GM23338 (cell line): Measurements from ENCODE around the gene NDUFAF8. TPM values are rescaled to one million over a fixed set of nuclear protein-coding genes. Genes with fewer than 3 reads are reported as not detected.

Experiments
- ATAC-seq: fragments of 200-7000 bp; cut with Tn5 transposase; 3 replicates; pipeline ENCODE4 v1.9.1; 2020
- DNase-seq: peaks from one replicate; pipeline ENCODE4 v3.0.0-alpha.2; 2015; ENCODE audit warnings: low spot score
- H2AFZ ChIP-seq: fragments of 200-600 bp; sonication (generic); 2 replicates; pipeline ENCODE4 v1.8.0; 2016; ENCODE audit warnings: antibody characterized with exemption, mild to moderate bottlenecking, moderate library complexity
- H3F3A ChIP-seq: fragments of 200-600 bp; sonication (generic); replicated peaks from 2 replicates; pipeline ENCODE4 v1.8.0; 2017; ENCODE audit warnings: antibody characterized with exemption, mixed run types, low read depth
- H3K27ac ChIP-seq: fragments of 200-600 bp; sonication (generic); 2 replicates; pipeline ENCODE4 v1.6.1; 2016; ENCODE audit warnings: low read depth
- H3K27me3 ChIP-seq: fragments of 200-600 bp; sonication (generic); 2 replicates; pipeline ENCODE4 v1.8.0; 2016; ENCODE audit warnings: mild to moderate bottlenecking, mixed run types, moderate library complexity; ENCODE audit not compliant: insufficient read depth
- H3K36me3 ChIP-seq: fragments of 200-600 bp; sonication (generic); 2 replicates; pipeline ENCODE4 v1.8.0; 2016; ENCODE audit warnings: mild to moderate bottlenecking; ENCODE audit not compliant: insufficient read depth
- H3K4me1 ChIP-seq: fragments of 200-600 bp; sonication (generic); 2 replicates; pipeline ENCODE4 v1.8.0; 2016; ENCODE audit warnings: mild to moderate bottlenecking, moderate library complexity; ENCODE audit not compliant: insufficient read depth
- H3K4me2 ChIP-seq: fragments of 200-600 bp; sonication (generic); 2 replicates; pipeline ENCODE4 v1.7.1; 2017; ENCODE audit warnings: mixed run types
- H3K4me3 ChIP-seq: fragments of 200-600 bp; sonication (generic); 2 replicates; pipeline ENCODE4 v1.6.1; 2016; ENCODE audit warnings: mixed run types
- H3K79me2 ChIP-seq: fragments of 200-600 bp; sonication (generic); replicated peaks from 2 replicates; pipeline ENCODE4 v1.8.0; 2017; ENCODE audit warnings: mild to moderate bottlenecking; ENCODE audit not compliant: insufficient read depth
- H3K9me2 ChIP-seq: fragments of 200-600 bp; sonication (generic); 2 replicates; pipeline ENCODE4 v1.8.0; 2017; ENCODE audit not compliant: insufficient read depth
- H4K20me1 ChIP-seq: fragments of 200-600 bp; sonication (generic); replicated peaks from 2 replicates; pipeline ENCODE4 v1.8.0; 2017; ENCODE audit warnings: mild to moderate bottlenecking; ENCODE audit not compliant: insufficient read depth
- H3K27ac Mint-ChIP-seq: 2 replicates; pipeline ENCODE4 v1.8.0; 2020; ENCODE audit warnings: inconsistent platforms, mild to moderate bottlenecking, moderate library complexity, mixed read lengths
- H3K27me3 Mint-ChIP-seq: 3 replicates; pipeline ENCODE4 v1.8.0; 2022; ENCODE audit warnings: low read depth, mild to moderate bottlenecking, moderate library complexity, mixed read lengths, inconsistent platforms; ENCODE audit not compliant: insufficient read depth, poor library complexity
- H3K36me3 Mint-ChIP-seq: 3 replicates; pipeline ENCODE4 v1.8.0; 2021; ENCODE audit warnings: low read depth, mild to moderate bottlenecking, inconsistent platforms, moderate library complexity, mixed read lengths
- H3K4me1 Mint-ChIP-seq: 3 replicates; pipeline ENCODE4 v1.8.0; 2020; ENCODE audit warnings: mild to moderate bottlenecking, inconsistent platforms, mixed read lengths
- H3K4me3 Mint-ChIP-seq: 3 replicates; pipeline ENCODE4 v1.8.0; 2021; ENCODE audit warnings: moderate library complexity, mild to moderate bottlenecking, inconsistent platforms, mixed read lengths
- H3K9me3 Mint-ChIP-seq: 3 replicates; pipeline ENCODE4 v1.8.0; 2020; ENCODE audit warnings: moderate library complexity, mild to moderate bottlenecking, inconsistent platforms, mixed read lengths
- EZH2 ChIP-seq: fragments of 200-600 bp; sonication (generic); IDR thresholded peaks from one replicate; pipeline ENCODE4 v1.8.0; 2017; ENCODE audit warnings: antibody characterized with exemption, mild to moderate bottlenecking, low read depth; ENCODE audit not compliant: unreplicated experiment
- STAT1 ChIP-seq: IDR thresholded peaks from one replicate; pipeline ENCODE4 v1.6.1; 2016; ENCODE audit warnings: antibody characterized with exemption; ENCODE audit not compliant: unreplicated experiment
- ZNF114 ChIP-seq: fragments of 250-450 bp; sonication (Bioruptor Pico); IDR thresholded peaks from 2 replicates; pipeline ENCODE4 v1.5.0; 2020; ENCODE audit warnings: mild to moderate bottlenecking, moderate library complexity
- polyA plus RNA-seq: library from polyadenylated mRNA; unstranded; fragments of >200 nt; fragmentation: Nextera tagmentation; extraction: Ambion mirVana; gene quantifications from 2 replicates; pipeline ENCODE4 v1.2.1, GENCODE V29; 2016
- total RNA-seq: library from RNA; depleted of rRNA; stranded (reverse); fragments of >200 nt; shearing (Covaris generic); gene quantifications from 2 replicates; pipeline ENCODE4 v1.2.3, GENCODE V29; 2014
- TF ChIP-seq, protein P1 (sequence below): fragments of 250-450 bp; sonication (Bioruptor Pico); IDR thresholded peaks from 2 replicates; pipeline ENCODE4 v1.5.0; 2020; ENCODE audit warnings: mild to moderate bottlenecking, moderate library complexity
- TF ChIP-seq, protein P2 (sequence below): IDR thresholded peaks from 2 replicates; pipeline ENCODE4 v1.6.1; 2016; ENCODE audit warnings: antibody characterized with exemption

NDUFAF8 gene
- total and polyA plus RNA-seq, 2 experiments from 2014 or later = 21.5 to 156 TPM

DNA sequence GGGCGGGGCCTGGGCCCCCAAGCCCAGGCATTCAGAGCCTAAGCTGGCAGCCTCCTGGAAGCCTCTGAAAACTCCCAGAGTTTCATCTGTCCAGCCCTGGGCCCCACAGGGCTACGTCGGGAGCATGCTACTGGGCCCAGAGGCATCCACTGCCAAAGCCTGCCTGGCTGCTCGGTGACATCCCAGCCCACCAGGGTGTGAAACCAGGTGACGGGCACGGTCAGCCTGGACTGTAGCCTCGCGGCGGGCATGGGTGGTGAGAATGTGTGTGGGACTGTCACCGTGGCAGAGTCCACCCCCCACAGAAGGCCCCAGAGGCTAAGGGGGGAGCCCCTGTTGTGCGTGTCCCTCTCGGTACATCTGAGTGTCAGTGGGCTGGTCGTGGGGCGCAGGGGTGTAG lies 47.5 kb upstream of the NDUFAF8 start (continued):
- TF ChIP-seq, protein P1, sequence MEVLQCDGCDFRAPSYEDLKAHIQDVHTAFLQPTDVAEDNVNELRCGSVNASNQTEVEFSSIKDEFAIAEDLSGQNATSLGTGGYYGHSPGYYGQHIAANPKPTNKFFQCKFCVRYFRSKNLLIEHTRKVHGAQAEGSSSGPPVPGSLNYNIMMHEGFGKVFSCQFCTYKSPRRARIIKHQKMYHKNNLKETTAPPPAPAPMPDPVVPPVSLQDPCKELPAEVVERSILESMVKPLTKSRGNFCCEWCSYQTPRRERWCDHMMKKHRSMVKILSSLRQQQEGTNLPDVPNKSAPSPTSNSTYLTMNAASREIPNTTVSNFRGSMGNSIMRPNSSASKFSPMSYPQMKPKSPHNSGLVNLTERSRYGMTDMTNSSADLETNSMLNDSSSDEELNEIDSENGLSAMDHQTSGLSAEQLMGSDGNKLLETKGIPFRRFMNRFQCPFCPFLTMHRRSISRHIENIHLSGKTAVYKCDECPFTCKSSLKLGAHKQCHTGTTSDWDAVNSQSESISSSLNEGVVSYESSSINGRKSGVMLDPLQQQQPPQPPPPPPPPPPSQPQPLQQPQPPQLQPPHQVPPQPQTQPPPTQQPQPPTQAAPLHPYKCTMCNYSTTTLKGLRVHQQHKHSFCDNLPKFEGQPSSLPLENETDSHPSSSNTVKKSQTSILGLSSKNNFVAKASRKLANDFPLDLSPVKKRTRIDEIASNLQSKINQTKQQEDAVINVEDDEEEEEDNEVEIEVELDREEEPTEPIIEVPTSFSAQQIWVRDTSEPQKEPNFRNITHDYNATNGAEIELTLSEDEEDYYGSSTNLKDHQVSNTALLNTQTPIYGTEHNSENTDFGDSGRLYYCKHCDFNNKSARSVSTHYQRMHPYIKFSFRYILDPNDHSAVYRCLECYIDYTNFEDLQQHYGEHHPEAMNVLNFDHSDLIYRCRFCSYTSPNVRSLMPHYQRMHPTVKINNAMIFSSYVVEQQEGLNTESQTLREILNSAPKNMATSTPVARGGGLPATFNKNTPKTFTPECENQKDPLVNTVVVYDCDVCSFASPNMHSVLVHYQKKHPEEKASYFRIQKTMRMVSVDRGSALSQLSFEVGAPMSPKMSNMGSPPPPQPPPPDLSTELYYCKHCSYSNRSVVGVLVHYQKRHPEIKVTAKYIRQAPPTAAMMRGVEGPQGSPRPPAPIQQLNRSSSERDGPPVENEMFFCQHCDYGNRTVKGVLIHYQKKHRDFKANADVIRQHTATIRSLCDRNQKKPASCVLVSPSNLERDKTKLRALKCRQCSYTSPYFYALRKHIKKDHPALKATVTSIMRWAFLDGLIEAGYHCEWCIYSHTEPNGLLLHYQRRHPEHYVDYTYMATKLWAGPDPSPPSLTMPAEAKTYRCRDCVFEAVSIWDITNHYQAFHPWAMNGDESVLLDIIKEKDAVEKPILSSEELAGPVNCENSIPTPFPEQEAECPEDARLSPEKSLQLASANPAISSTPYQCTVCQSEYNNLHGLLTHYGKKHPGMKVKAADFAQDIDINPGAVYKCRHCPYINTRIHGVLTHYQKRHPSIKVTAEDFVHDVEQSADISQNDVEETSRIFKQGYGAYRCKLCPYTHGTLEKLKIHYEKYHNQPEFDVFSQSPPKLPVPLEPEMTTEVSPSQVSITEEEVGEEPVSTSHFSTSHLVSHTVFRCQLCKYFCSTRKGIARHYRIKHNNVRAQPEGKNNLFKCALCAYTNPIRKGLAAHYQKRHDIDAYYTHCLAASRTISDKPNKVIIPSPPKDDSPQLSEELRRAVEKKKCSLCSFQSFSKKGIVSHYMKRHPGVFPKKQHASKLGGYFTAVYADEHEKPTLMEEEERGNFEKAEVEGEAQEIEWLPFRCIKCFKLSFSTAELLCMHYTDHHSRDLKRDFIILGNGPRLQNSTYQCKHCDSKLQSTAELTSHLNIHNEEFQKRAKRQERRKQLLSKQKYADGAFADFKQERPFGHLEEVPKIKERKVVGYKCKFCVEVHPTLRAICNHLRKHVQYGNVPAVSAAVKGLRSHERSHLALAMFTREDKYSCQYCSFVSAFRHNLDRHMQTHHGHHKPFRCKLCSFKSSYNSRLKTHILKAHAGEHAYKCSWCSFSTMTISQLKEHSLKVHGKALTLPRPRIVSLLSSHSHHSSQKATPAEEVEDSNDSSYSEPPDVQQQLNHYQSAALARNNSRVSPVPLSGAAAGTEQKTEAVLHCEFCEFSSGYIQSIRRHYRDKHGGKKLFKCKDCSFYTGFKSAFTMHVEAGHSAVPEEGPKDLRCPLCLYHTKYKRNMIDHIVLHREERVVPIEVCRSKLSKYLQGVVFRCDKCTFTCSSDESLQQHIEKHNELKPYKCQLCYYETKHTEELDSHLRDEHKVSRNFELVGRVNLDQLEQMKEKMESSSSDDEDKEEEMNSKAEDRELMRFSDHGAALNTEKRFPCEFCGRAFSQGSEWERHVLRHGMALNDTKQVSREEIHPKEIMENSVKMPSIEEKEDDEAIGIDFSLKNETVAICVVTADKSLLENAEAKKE (CRISPR knock-in tag) = no peak

DNA sequence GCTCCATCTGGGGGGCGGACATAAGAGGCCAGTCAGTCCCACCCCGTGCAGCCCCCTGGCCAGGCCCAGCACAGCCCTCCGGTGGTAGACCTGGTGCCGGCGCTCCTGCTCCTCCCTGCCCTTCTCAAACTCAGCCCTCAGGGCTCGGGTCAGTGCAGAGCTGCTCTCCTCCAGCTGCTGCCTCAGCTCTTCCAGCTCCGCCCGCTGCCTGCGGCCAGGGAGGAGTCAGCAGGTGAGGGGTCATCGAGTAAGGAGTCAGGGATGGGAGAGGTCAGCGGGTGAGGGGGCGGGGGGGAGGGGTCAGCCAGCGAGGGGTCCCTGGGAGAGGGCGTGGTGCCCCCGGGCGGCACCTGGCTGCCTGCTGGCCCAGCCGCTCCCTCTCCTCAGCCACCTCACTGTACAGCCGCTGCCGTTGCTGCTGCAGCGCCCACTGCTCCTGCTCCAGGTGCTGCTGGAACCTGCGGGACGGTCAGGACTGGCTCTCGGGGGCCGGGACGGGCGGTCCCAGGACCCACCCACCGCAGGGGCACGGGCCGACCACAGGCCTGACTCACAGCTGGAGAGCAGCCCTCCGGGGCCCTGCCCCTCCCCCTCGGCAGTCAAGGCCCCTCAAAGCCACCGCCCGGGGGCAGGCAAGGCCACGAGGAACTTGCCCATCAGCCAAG lies 46.6 kb upstream of the NDUFAF8 start:
- H3K9me2 ChIP-seq = no peaks in the 10 kb centered on the region
- Mint-ChIP-seq H3K4me1 (no peaks in the 10 kb centered on the region), H3K27me3 (peaks cover 2% of the 10 kb centered on the region), H3K4me3 (no peak overlapping the region), H3K9me3 (no peaks in the 10 kb centered on the region), H3K27ac (no peak overlapping the region), H3K36me3 (0 out of 3 replicates have a peak, but pooled peaks cover 9% of the 10 kb centered on the region)
- no peak overlapping the region for H3K27ac ChIP-seq
- no peak overlapping the region for H2AFZ ChIP-seq
- no peaks in the 10 kb centered on the region for H3K27me3 ChIP-seq
- H3K4me3 ChIP-seq = no peak overlapping the region
- H3K79me2 ChIP-seq = no peaks in the 10 kb centered on the region
- H3F3A ChIP-seq = no peaks in the 10 kb centered on the region
- ATAC-seq (peak; percentile 19; the same call in 2 of the 3 replicates), DNase-seq (no peak)
- TF ChIP-seq ZNF114 (CRISPR knock-in tag) (no peak), STAT1 (no peak), EZH2 (no peak)
- TF ChIP-seq, protein P2, sequence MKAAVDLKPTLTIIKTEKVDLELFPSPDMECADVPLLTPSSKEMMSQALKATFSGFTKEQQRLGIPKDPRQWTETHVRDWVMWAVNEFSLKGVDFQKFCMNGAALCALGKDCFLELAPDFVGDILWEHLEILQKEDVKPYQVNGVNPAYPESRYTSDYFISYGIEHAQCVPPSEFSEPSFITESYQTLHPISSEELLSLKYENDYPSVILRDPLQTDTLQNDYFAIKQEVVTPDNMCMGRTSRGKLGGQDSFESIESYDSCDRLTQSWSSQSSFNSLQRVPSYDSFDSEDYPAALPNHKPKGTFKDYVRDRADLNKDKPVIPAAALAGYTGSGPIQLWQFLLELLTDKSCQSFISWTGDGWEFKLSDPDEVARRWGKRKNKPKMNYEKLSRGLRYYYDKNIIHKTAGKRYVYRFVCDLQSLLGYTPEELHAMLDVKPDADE = no peak
- no peaks in the 10 kb centered on the region for H4K20me1 ChIP-seq
- H3K4me1 ChIP-seq = no peaks in the 10 kb centered on the region
- H3K4me2 ChIP-seq = no peak overlapping the region
- no peaks in the 10 kb centered on the region for H3K36me3 ChIP-seq
